RKO (cell line): ENCODE results near the gene EVI5.

Experiments
- DNase-seq: peaks from one replicate; pipeline ENCODE4 v3.0.0-alpha.2; 2016; ENCODE audit warnings: low spot score

The EVI5 gene

GRCh38 chr1:92483610-92484471 lies 301.1 kb downstream of the EVI5 start:
- DNase-seq: peak; percentile 54

DNA sequence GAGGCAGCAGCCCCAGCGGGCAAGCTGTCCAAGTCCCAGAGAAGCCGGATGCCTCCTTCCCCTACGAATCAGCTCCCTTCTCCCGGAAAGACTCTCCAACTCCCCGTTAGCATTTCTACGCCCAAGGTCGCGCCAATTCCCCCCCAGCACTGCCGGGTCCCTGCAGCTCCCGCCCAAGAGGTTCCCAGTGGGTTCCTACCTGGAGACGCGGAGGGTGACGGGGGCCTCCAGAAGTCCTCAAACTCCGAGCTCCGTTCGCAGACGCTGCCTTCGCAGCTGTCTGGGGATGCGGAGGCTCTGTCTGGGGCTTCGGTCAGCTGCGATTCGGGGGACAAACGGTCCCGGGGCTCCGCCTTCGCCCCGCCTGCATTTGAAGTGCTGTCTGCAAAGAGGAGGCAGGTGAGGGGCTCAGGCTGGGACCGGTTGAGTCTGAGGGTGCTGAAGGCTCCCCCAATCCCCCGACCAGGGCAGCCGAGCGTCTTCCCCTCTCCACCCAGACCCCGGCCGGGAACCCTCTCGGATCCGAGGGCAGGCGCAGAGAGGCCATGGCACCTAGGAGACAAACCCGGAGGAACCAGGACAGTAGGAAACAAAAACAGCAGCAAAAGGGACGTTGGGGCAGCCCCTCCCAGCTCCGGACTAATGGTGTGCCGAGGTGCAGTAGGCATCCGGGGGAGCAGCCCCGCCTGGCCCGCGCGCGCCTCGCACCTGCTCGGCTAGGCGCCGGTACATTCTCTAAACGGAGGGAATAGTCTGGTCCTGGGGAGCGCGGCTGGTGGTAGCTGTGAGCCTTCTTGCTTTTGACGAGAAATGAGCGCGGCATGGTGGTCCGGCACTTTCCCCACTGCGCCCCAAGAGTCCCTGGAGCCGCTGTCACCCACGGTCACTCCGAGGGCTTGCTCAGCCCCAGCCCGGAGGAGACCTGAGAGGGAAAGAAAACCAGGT lies 302.0 kb downstream of the EVI5 start:
- no peak for DNase-seq

- no peak for DNase-seq
These were observed 302.8 kb downstream of the EVI5 start for GRCh38 chr1:92481971-92482664.

- DNase-seq: no peak
These were observed 303.3 kb downstream of the EVI5 start for GRCh38 chr1:92481599-92481925.

GRCh38 chr1:92480813-92481598 lies 303.9 kb downstream of the EVI5 start:
- DNase-seq: no peak

- no peak for DNase-seq
These were observed 304.6 kb downstream of the EVI5 start for GRCh38 chr1:92480200-92480812.

DNA sequence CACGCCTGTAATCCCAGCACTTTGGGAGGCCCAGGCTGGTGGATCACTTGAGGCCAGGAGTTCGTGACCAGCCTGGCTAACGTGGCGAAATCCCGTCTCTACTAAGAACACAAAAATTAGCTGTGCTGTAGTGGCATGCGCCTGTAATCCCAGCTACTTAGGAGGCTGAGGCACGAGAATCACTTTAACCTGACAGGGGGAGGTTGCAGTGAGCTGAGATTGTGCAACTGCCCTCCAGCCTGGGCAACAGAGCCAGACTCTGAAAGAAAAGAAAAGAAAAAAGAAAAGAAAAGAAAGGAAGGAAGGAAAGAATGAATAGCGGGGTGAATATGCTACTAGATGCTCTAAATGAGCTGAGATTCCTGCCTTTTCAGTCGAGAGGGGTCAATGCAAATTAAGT lies 305.3 kb downstream of the EVI5 start:
- DNase-seq: no peak

GRCh38 chr1:92478393-92478792 lies 306.5 kb downstream of the EVI5 start:
- DNase-seq: no peak

GRCh38 chr1:92476071-92476631 lies 308.8 kb downstream of the EVI5 start:
- no peak for DNase-seq

DNA sequence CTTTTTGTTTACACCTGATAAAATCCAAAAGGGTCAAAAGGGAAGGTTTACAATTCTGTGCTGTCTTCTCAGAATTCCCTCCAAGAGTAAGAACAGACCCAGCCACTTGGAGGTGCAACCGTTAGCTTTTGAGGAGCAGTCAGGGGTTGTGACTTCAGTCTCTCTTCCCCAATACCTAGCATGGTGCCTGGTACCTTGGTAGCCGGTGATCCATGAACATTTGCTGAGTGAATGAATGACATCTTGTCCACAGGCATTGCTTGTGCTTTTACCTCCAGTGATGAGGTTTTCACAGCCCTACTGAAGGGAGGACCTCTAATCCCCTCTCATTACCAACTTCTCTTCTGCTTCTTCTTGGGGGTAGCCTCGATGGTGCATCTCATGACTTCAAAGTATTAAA lies 309.9 kb downstream of the EVI5 start:
- DNase-seq: no peak

GRCh38 chr1:92473781-92474495 lies 311.0 kb downstream of the EVI5 start:
- no peak for DNase-seq

DNA sequence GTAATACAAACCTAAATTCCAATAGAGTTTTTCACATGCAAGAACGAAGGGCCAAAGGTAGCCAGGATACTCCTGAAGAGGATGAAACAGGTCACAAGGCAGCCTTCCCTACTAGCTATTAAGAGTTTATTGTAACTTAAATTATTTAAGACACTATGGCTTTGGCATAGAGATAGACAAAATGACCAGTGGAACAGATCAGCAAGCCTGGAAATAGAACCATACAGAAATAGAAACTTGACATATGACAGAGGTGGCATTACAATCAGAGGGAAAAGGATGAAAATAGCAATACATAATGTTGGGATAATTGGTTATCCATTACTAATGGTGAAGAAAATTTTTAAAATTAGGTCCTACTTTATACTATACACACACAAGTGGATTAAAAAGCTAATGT lies 314.7 kb downstream of the EVI5 start:
- DNase-seq: no peak

DNA sequence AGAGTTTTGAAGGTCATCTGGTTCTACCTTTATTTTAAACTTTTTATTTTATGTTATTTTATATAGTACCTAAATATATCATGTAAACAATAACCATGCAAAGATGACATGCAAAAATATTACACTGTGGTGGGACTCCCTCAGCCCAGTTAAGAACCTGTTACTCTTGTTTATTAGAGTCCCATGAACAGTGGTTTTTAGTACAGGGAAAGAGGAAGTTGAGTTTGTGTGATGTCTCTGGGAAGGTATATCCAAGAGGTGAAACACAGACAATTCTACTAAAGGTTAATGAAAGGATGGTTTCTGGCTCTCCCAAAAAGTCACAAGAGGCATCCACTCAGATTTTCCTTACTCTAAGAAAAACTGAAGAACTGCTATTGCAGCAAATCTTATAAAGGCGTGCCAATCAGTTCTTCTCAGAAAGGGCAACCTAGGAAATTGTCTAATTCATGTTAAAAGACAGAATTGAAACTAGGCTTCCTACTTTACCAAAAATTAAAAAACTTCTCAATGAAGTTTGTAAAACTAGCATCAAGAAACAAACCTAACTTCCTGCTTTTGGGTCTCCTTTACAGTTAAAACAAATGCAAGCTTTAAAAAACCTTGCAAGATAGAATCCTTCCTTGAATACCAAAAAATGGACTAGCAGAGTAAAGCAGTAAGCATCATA lies 318.1 kb downstream of the EVI5 start:
- DNase-seq: no peak

DNA sequence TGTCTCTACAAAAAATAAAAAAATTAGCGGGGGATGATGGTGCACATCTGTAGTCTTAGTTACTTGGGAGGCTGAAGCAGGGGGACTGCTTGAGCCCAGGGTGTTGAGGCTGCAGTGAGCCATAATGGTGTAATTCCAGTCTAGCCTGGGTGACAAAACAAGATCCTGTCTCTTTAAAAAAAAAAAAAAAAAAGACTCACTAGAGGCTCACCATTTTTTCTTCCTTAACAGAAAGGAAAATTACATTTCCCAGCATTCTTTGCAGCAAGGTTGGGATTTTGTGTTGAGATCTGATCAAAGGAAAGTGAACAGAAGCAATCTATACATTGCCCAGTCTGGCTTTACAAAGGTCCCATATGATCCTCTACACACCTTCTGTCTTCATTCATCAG lies 319.7 kb downstream of the EVI5 start:
- no peak for DNase-seq

DNA sequence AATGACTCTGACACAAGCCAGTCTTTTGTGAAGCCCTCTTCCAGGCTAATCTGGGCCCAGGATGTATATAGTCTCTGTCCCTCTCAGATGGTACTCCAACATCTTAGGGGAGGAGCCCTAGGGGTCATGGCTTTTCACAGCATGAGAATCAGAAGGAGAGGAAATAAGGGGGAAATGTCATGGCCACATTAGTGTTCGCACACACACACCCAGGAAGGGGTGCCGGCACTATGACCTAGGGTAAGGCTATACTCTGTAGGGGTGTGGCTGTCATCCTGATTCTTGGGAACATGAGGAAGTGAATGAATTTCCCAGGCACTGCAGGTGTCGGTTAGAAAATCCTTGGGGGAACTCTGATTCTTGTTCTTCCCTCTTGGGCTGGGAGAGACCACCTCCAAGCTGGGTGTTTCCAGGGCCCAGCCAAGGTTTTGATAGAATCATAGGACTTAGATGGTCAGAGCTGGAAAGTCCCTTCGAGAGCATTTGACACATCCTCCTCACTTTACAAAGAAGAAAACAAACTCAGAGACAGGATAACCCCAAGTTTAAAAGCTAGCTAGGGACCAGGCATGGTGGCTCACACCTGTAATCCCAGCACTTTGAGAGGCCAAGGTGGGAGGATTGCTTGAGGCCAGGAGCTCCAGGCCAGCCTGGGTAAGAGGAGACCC lies 320.2 kb downstream of the EVI5 start:
- no peak for DNase-seq

- DNase-seq: peak; percentile 28
These were observed 323.4 kb downstream of the EVI5 start for GRCh38 chr1:92461364-92462097.

- no peak for DNase-seq
These were observed 325.0 kb downstream of the EVI5 start for GRCh38 chr1:92459871-92460320.
